ENCODE measurements around the gene KRT14.
"Not testable (repeated sequence)": the region's sequence is repeated elsewhere in the genome, so short reads cannot be mapped to it uniquely, and the experiment has no call there.

The KRT14 gene

DNA sequence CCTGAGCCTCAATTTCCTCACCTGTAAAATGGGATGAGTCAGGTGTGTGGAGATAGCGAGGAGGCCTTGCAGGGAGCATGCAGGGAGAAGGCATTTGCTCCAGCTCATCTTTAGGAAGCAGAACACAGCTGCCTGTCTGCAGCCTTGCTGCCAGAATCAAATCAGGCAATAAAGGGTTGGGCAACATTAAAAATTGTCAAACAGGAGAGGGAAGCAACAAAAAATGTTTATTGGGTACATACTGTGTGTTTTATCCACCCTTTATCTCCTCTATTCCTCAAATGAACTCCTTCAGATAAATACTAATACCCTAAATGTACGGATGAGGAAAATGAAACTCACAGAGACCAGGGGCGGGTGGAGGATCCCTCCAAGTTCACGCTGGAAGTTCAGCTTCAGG lies 13.6 kb upstream of the KRT14 start:
- DNase-seq: no peak

DNA sequence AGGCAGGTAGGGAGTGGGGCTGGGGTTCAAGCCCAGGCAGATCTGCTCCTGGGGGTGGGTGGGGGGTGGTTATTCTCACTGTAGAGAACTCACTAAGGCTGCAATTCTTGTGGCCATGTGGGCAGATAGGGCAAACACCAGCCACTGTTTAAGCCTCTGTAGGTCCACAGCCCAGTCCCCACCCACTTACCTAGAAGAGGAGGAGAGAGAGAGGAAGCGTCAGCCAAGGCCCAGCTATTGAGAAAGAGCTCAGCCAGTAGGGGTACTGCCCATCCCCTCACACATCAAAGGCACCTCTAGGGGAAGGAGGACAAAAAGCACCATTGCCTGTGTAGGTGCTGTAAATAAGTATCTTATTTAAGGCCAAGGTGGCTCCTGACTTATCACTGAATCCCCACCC lies 13.0 kb upstream of the KRT14 start:
- DNase-seq: no peak

DNA sequence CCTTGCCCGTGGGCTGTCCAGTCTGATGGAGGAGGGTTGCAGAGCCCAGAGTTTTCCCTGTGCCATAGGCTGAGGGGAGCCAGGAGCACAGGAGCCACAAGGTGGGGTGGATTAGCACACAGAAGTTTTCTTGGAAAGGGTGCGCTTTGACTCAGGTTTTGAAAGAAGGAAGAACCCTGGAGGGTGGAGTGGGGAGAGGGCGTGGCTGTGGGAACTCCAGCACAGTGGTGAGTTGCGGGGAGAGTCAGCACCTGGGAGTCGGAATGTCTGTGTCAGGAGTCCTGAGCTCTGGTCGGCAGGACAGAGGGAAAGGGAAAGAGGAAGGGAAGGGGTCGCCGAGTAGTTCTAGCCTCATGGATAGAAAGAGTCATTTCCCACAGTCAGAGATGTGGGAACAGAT lies 8.9 kb upstream of the KRT14 start:
- no peak for DNase-seq

GRCh38 chr17:41594363-41594915 lies 7.7 kb upstream of the KRT14 start:
- no peak for DNase-seq

DNA sequence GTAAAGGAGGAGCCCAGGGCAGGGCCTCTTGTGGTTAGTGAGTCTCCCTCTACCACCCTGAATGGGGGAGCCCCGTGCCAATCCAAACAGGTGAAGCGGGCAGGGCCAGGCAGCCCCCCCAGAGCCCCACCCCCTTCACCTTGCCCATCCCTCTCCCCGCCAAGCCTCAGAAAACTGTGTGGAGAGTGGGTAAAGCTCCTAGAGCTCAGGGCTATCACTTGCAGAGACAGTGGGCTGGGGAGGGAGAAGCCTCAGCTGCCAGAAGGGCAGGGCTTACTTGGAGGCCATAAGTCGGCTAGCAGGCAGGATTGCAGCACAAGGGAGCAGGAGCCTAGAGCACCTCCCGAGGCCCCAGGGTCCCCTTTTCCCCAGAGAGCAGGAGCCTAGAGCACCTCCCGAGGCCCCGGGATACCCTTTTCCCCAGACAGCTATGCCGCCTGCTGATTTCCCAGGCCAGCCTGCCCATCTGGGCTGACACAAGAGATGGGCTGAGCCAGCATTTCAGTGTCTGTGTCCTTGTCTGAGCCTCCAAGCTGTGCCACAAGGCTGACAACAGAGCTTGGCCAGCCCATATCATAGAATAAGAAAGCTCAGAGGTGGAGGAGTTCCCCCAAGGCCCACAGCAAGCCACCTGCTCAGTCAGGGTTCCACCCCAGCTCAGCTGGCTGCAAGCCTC lies 6.7 kb upstream of the KRT14 start:
- no peak for DNase-seq

DNA sequence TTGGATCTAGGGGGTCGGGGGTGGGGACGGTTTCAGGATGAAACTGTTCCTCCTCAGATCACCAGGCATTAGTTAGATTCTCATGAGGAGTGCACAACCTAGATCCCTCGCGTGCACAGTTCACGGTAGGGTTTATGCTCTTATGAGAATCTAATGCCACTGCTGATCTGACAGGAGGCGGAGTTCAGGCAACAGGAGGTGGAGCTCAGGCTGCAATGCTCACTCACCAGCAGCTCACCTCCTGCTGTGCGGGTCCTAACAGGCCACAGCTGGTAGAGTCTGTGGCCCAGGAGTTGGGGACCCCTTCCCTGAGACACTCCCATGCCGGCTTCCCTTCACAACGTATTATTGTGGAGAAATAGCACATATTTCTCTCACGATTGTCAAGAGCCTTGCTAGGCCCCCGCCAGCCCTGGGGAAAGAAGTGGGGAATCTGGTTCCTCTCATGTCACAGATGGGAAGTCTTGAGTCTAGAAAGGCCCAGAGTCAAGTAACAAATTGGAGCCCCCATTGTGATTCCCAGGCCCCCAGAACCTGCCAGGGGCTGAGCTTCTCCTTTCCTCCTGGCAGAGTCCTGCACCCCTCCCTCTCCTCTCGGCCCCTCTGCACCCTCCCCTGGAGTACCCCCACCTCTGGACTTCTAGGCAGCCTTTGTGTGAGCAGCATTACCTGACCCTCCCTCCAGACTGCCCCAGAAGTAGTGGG lies 6.1 kb upstream of the KRT14 start:
- DNase-seq: no peak

- no peak for DNase-seq
These were observed 2.6 kb upstream of the KRT14 start for GRCh38 chr17:41589301-41589700.

DNA sequence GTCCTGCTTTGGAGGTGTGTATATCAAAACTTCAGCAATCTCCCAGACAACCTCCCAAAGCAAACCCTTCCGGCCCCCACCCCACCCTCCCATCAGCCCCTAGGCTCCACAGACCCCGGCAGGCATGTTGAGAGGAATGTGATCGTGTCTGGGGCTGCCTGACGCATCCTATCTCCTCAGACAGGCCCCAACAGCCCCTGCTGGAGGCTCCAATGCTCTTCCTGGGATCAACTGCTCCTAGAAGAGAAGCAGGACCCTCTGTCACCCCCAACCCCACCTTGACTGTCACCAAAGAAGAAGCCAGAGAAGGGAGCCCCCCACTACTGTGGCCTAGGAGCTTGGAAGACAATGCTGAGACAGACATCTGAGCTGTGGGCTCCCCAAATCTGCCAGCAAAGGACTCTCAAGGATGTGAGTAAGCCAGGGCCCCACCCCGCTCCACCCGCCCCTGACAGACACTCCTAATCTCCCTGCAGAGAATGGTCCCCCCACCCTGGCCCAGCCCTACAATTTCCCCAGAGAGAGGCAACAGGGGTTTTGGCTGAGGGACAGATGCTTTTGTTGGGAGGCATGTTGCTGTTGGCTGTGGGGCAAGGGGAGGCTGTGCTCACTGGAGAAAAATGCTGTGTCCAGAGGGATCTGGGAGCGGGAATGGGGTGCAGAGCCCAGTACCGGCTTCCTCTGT lies 1.6 kb upstream of the KRT14 start:
- DNase-seq: no peak

GRCh38 chr17:41585301-41586056 lies 1.2 kb downstream of the KRT14 start:
- no peak for DNase-seq

DNA sequence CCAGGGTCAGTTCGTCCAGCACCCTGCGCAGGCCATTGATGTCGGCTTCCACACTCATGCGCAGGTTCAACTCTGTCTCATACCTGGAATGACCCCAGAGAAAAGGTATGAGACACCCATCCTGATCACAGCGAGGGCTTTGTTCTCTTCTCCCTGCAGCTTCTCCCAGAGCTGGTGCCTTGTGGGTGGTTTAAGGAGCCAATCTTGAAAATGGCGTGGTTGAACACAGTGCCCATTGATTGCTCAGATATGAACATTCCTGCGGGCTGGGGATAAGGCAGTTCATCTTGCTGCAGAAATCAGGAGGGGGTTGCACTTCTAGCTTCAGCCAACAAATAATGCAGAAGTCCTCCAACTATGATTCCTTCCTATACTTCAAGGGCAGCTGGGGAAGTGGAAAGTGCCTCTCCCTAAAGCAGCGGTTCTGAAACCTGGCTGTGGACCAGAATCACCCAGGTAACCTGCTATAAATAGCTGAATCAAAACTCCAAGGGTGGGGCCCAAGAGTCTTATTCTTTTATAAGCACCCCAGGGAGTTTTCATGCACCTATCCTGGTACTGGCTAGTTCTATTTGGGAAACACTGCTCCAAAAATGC lies 2.3 kb downstream of the KRT14 start:
- not testable (repeated sequence) for DNase-seq

DNA sequence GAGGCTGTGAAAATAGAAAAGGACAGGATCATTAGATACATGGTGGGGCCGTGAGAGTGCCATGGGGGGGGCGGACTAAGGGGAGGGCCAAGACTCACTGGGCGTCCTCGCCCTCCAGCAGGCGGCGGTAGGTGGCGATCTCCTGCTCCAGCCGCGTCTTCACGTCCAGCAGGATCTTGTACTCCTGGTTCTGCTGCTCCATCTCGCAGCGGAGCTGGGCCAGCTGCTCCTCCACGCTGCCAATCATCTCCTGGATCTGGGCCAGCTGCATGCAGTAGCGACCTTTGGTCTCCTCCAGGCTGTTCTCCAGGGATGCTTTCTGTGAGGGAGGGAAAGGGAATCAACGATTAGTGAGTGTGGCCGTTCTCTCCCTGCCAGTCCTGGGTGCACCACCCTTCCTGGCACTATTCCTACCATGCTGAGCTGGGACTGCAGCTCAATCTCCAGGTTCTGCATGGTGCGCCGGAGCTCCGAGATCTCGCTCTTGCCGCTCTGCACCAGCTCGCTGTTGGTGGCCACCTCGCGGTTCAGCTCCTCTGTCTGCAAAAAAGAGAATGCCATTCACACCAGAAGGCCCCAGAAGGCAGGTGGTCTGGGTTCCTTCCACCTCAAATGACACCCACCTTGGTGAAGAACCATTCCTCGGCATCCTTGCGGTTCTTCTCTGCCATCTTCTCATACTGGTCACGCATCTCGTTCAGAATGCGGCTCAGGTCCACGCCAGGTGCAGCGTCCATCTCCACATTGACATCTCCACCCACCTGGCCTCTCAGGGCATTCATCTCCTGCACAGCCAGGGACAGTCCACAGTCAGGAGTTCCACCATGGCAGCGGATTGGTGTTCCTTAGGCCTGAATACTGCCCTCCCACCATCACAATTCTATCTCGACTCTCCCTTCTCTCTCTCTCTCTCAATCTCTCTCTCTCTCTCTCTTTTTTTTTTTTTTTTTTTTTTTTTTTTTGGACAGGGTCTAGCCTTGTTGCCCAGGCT lies 3.3 kb downstream of the KRT14 start:
- no peak for DNase-seq

DNA sequence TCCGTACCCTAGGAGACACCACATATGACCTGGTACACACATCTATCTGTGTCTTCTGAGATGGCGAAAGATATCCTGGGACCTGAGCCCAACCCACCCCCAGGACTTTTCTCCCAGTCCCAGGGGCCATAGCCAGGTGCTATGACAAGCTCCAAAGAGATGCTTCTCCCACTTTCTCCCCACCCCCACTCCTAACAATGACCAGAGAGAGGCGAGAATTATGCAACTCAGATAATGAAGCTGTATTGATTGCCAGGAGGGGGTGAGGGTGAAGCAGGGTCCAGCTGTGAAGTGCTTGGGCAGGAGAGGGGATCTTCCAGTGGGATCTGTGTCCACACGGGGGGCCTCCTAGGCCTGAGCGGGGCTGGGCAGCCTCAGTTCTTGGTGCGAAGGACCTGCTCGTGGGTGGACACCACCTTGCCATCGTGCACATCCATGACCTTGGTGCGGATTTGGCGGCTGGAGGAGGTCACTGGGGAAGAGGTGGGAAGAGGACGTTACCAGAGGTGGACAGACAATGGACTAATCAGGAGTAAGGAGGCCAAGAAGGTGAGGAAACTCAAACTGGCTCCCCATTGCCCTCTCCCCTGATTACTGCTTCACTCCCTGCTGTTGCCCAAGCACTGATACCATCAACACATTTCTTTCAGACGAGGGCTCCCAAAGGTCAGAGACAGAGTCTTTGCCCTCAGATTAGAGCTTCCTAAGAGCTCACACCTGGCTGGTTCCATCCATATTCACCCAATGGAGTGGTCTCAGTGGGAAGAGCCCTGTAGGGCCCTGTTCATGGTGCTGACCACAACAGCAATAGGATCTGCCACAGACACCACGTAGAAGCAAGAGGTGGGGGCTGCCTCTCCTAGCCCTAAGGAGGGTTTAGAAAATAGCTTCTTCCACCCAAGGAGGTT lies 4.4 kb downstream of the KRT14 start:
- DNase-seq: not testable (repeated sequence)

GRCh38 chr17:41581366-41582060 lies 5.2 kb downstream of the KRT14 start:
- no peak for DNase-seq

DNA sequence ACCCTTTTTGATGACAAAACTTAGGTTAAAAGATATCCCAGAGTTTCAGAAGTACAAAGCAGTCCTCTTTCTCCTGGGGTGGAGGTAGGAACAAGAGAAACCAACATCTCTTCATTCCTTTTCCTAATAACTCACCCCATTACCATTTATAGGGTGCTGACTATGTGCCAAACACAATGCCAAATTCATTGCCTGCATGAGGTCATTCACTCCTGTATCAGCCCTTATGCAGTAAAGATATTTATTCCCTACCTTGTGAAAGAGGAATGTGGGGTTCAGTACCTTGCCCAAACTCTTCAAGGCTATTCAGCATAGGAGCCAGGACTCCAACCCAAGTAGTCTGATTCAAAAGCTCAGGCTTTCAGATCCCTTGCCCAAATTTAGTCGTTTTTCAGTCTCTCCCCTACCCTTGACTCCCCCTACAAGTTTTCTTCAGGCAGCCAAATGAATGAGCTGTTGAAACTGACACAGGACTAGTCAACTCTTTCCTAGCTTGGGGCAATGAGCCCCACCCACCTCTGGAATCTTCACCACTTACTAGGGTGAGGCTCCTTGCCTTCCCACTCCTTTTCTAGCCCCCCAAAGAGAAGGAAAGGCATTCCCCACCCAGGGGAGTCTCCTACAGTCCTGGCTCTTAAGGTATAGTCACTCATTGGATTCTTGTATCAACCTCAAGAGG lies 5.9 kb downstream of the KRT14 start:
- DNase-seq: no peak

GRCh38 chr17:41580244-41580575 lies 6.5 kb downstream of the KRT14 start:
- DNase-seq: no peak

DNA sequence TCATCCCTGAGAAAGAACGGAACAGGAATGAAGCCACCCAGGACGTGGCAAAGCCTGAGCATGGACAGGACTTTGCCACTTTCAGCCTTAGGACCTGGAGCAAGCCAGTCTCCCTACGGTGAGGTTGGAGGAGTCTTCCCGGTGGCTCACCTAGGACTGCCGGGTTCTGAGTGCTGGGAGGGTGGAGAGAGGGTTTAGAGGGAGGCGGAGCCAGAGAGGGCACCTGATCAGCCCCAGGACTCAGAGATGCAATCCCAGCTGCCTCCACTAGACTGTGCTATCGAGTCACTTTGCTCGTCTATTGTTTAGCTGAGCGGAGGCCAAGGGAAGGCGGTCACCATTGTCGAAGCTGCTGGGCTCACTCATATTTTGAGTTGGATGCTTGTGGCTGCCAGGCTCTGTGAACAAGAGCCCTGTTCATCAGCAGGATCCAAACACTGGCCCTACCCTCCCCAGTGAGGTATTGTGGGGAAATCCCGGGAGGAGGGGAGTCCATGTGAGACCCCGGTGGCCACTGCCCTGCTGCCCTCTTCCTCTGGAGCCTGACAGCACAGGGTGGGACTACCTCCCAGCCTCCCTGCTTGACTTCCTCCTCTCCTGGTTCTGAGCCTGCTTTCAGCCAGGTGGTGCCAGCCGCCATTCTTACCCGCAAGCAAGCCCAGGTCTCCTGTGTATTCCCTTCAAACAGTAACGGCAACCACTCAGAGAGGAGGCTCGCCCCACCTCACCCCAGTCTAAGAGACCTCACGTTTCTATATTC lies 7.0 kb downstream of the KRT14 start:
- DNase-seq: peak; percentile 94

DNA sequence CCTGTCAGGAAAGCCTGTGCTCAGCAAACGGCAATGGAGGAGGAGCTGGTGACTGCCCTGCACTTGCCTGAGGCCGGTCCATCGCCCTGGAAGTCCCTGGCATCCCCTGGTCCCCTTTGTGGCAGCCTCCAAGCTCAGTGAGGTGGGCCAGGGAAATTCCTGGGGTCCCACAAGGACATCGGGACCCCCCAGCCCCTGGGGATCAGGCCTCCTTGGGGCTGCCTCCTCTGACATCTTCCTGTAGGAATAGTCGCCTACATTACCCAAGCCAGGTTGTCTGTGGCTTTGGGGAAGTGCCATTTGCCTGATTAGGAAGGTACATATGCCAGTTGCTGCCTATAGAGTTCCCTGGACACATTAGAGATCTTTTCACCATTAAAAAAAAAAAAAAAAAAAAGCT lies 7.7 kb downstream of the KRT14 start:
- DNase-seq: no peak

- no peak for DNase-seq
These were observed 8.2 kb downstream of the KRT14 start for GRCh38 chr17:41578538-41578937.
